DND-41 (cell line): ENCODE results near the gene HYCC1.

Experiments
- ATAC-seq: fragments of 200-7000 bp; cut with Tn5 transposase; 3 replicates; pipeline ENCODE4 v1.9.1; 2021; ENCODE audit warnings: low read depth; ENCODE audit not compliant: insufficient read depth
- DNase-seq: peaks from one replicate; pipeline ENCODE4 v3.0.0-alpha.2; 2020
- H2AFZ ChIP-seq: 2 replicates; pipeline ENCODE4 v1.6.0; 2012; ENCODE audit warnings: low read depth, low read length
- H3K27ac ChIP-seq: 2 replicates; pipeline ENCODE4 v1.5.1; 2012; ENCODE audit warnings: low read length, inconsistent platforms
- H3K27me3 ChIP-seq: fragments of 200-600 bp; sonication (generic); 2 replicates; pipeline ENCODE4 v1.6.0; 2012; ENCODE audit warnings: low read length, mild to moderate bottlenecking, inconsistent platforms; ENCODE audit not compliant: insufficient read depth, poor library complexity
- H3K36me3 ChIP-seq: 2 replicates; pipeline ENCODE4 v1.5.1; 2012; ENCODE audit warnings: low read length, inconsistent platforms; ENCODE audit not compliant: insufficient read depth
- H3K4me1 ChIP-seq: 2 replicates; pipeline ENCODE4 v1.5.1; 2012; ENCODE audit warnings: mild to moderate bottlenecking, low read length; ENCODE audit not compliant: insufficient read depth
- H3K4me2 ChIP-seq: 2 replicates; pipeline ENCODE4 v1.6.0; 2012; ENCODE audit warnings: mild to moderate bottlenecking, moderate library complexity, low read length, inconsistent platforms; ENCODE audit not compliant: insufficient read depth
- H3K4me3 ChIP-seq, 2 experiments: fragments of 200-600 bp in 1 of 2; shearing (Covaris generic) in 1 of 2; 2 replicates each; pipeline ENCODE4 v1.5.1; 2012 to 2016; ENCODE audit warnings: inconsistent platforms in 2 of 2, low read length in 2 of 2, mild to moderate bottlenecking in 2 of 2, low read depth in 1 of 2, moderate library complexity in 1 of 2
- H3K79me2 ChIP-seq: 2 replicates; pipeline ENCODE4 v1.6.0; 2012; ENCODE audit warnings: low read length, inconsistent platforms; ENCODE audit not compliant: insufficient read depth
- H3K9ac ChIP-seq: 2 replicates; pipeline ENCODE4 v1.6.0; 2012; ENCODE audit warnings: low read depth, mild to moderate bottlenecking, inconsistent platforms, low read length, moderate library complexity
- H3K9me3 ChIP-seq: 2 replicates; pipeline ENCODE4 v1.5.1; 2012; ENCODE audit warnings: low read length, moderate library complexity, mild to moderate bottlenecking, inconsistent platforms; ENCODE audit not compliant: insufficient read depth, severe bottlenecking
- H4K20me1 ChIP-seq: 2 replicates; pipeline ENCODE4 v1.6.0; 2012; ENCODE audit warnings: low read length; ENCODE audit not compliant: insufficient read depth
- CTCF ChIP-seq: IDR thresholded peaks from 2 replicates; pipeline ENCODE4 v1.5.1; 2012; ENCODE audit warnings: borderline replicate concordance, low read length, moderate library complexity, mild to moderate bottlenecking; ENCODE audit not compliant: poor library complexity, severe bottlenecking; ENCODE audit errors: extremely low read depth
- EZH2 ChIP-seq: IDR thresholded peaks from 3 replicates; pipeline ENCODE4 v1.6.1; 2012; ENCODE audit warnings: borderline replicate concordance, low read depth, mild to moderate bottlenecking, moderate library complexity, low read length, inconsistent platforms; ENCODE audit not compliant: severe bottlenecking

Gene HYCC1

GRCh38 chr7:22972207-22972606 lies 41.7 kb downstream of the HYCC1 start:
- Histone ChIP-seq H3K4me1 (no peaks in the 10 kb centered on the region), H3K9me3 (no peaks in the 10 kb centered on the region), H3K27ac (no peak overlapping the region), H3K4me2 (no peak overlapping the region), H3K27me3 (no peaks in the 10 kb centered on the region), H3K79me2 (no peaks in the 10 kb centered on the region), H2AFZ (no peak overlapping the region), H3K4me3 (no peak overlapping the region), H4K20me1 (no peaks in the 10 kb centered on the region), H3K9ac (no peak overlapping the region), H3K36me3 (peaks cover 24% of the 10 kb centered on the region; the same call in 1 of the 2 replicates)
- DNase-seq (no peak), ATAC-seq (no peak)
- TF ChIP-seq EZH2 (no peak), CTCF (no peak)

- DNase-seq (no peak), ATAC-seq (no peak)
- H3K36me3 ChIP-seq: peaks cover 6% of the 10 kb centered on the region; the same call in 1 of the 2 replicates
- H3K4me2 ChIP-seq: no peak overlapping the region
- no peaks in the 10 kb centered on the region for H3K4me1 ChIP-seq
- no peaks in the 10 kb centered on the region for H3K9me3 ChIP-seq
- no peak overlapping the region for H3K9ac ChIP-seq
- H3K27ac ChIP-seq: no peak overlapping the region
- TF ChIP-seq EZH2 (no peak), CTCF (no peak)
- no peaks in the 10 kb centered on the region for H4K20me1 ChIP-seq
- H3K27me3 ChIP-seq: no peaks in the 10 kb centered on the region
- no peaks in the 10 kb centered on the region for H3K79me2 ChIP-seq
- no peak overlapping the region for H2AFZ ChIP-seq
- no peak overlapping the region for H3K4me3 ChIP-seq
These were observed 44.9 kb downstream of the HYCC1 start for GRCh38 chr7:22969010-22969431.
